Activated CD4-positive, alpha-beta T cell treated with anti-CD3 and anti-CD28 coated beads, Interleukin-2, Interleukin-4, amounts not matched to agents 100 ng/mL and 50 ng/mL, durations not matched to agents 16 hours and 8 hours (primary cell): ENCODE measurements around the gene GATD1.

Experiments
- DNase-seq: peaks from one replicate; pipeline ENCODE4 v3.0.0-alpha.2; 2020; ENCODE audit warnings: low spot score

GATD1 gene

GRCh38 chr11:778976-779954 is 2.0 kb upstream of the GATD1 start:
- DNase-seq, result no peak

GRCh38 chr11:776561-777287 is 563 bp downstream of the GATD1 start:
- DNase-seq, result no peak

DNA sequence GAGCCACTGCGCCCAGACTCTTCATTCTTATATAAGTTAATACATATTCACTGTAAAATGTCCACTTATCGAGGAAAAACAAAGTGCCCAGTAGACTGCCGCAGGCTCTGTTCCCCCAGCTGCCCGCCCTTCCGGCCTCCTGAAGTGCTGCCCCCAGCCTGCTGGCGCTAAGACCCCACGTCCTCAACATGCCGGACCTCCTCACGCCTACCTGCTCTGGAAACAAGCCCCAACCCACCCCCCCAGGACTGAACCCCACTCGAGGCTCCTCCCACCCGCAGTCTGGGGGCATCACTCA is 1.1 kb downstream of the GATD1 start:
- no peak for DNase-seq

DNA sequence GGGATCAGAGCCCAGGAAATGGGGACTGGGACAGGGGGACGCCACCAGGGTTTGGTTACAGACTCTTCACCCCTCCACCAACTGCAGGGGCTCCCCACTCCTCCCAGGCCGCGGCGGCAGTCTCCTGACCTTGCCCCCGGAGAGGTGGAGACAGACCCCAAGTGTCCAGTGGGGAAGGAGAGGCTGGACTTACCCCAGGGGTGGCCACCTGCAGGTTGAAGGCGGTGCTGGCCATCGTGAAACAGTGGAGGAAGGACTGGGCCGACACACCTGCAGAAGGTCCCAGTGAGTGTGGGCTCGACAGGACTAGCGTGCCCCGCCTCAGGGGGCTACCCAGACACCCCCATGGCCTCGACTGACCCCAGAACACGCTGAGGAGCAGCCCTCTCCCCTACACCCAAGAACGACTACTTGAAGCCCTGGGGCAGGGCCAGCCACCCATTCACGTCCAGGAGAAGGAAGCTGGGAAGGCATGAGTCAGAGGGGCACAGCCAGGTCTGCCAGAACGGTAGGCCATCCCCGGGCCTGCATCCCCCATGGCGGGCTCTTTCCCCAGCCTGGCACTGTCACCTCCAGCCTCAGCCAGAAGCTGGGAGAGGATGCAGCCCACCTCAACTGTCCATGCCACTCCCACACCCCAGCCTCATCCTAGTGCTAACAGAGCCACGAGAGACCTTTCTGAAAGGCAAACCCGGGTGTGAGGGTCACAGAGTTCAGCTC is 2.3 kb downstream of the GATD1 start:
- no peak for DNase-seq

DNA sequence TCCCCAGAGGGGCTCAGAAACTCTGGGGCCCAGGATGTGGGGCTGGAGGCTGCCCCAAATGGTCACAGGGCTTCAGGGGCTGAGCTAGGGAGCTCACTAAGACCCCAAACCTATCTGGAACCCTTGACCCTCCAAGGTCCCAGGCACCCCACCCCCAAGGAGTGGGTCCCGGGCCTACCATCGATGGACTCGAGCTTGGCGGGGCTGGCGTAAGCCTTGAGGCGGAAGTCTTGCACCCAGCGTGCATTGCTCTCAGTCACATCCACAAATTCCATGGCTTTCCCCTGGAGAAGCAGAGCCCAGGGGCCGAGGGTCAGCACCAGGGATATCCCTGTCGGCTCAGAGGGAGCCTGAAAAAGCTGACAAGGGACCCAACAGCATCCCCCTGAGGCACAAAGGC is 3.5 kb downstream of the GATD1 start:
- no peak for DNase-seq

DNA sequence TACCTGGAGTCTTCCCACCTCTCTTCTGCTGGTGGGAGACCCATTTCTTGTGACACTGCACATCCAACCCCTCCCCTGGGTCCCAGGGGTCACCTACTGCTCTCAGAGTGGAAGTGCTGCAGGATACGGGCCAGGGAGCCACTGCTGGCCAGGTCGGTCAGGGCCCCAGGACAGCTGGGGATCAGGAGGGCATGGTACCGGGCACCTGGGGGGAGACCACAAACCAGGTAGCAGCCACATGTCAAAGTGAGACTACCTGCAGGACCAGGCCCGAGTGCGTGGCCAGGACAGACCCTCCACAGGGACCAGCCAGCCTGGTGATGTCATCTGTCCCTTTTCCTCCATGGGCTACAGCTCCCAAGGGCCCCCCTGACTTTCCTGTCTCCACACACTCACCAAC is 3.9 kb downstream of the GATD1 start:
- no peak for DNase-seq

DNA sequence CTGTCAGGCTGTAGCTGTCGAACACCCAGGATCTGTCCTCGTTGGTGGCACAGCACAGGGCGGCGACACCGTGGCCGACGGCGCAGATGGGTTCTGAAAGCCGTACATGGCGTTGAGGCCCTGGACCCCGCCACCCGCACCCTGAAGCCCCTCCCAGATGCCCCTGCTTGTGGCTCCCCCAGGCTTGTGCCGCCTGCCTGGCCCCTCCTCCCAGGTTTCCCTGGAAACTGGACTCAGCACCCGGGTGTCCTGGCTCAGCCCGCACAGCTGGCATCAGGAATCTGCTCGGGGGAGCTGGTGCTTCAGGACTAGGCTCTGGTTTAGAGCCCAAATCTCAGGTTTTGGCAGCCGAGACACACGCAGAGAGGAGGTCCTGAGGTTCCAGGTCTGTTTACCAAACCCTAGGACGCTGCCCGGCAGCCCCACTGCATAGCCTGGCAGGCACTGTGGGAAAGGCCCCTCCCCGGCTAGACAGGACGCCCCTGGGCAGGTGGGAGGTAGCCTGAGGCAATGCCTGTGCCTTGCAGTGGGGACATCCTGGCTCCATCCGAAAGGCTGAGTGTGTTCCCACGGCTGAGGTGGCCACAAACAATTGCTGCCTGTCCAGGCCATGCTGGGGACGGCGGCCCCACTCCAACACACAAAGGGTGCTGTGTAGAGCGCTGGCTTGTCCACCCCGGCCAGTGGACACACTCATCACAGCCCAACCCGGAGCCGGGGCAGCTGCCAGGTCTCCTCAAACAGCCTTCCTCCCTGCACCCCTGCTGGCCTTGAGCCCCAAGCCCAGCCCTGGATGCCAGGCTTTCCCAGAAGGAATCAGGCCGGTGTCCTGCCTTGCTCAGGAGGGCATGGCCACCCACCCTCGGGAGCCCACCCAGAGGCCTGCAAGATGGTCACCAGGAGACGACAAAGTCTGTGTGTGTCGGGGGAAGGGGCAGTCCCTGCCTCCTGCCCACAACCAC is 4.6 kb downstream of the GATD1 start:
- DNase-seq, result no peak

GRCh38 chr11:771617-772204 is 5.6 kb downstream of the GATD1 start:
- no peak for DNase-seq

DNA sequence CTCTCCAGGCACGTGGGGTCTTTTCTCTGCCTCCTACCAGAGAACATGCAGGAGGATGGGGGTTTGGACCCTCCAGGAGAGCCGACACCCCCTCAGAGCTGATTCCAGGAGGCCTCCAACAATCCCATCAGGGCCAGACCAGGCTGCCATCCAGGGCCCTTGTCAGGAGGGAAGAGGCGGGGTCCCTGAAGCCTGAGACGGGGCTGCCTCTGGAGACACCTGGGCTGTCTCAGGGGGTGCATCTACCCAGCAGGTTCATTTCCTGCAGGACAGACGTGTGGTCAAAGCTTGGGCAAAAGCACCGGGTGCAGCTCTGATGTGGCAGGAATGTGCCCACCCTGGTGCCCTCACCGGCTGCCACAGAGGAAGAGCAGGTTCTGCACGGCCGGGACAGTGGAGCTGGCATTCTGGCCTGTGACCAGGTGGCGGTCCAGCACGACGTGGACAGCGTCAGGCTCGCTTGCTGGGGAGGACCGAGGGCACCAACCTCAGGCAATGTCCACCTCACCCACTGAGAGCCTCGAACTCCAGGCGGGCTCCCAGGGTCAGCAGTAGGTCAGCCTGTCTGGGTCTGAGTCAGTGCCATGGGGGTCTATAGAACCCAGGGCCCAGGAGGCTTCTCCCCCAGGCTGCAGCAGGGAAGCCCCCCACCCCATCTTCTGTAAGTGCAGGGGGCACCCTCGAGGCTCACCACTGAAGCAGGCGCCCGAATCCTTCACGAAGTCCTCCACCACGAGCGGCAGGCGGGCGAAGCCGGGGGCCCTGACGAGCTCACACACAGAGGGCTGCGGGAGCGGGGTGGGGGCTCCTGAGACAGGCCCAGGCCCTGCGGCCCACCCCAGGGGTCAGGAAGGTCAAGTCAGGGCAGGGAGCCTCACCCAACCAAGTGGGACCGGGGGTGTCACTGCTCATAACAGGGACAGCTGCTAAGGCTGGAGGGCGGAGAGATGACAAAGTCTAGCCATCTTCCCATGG is 6.4 kb downstream of the GATD1 start:
- no peak for DNase-seq

- DNase-seq, result no peak
Observed at GRCh38 chr11:769887-770641, 7.2 kb downstream of the GATD1 start.

- DNase-seq, result no peak
Observed at GRCh38 chr11:767238-767637, 10.0 kb downstream of the GATD1 start.

DNA sequence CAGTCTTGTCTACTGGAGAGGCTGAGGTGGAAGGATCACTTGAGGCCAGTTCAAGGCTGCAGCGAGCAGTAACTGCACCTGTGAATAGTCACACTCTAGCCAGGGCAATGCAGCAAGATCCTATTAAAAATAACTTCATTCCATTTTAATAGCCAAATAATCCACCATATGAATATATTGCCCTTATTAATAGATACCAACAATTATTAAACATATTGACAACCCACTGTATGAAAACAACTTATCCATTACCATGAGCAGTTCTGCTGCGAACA is 10.4 kb downstream of the GATD1 start:
- DNase-seq, result no peak

DNA sequence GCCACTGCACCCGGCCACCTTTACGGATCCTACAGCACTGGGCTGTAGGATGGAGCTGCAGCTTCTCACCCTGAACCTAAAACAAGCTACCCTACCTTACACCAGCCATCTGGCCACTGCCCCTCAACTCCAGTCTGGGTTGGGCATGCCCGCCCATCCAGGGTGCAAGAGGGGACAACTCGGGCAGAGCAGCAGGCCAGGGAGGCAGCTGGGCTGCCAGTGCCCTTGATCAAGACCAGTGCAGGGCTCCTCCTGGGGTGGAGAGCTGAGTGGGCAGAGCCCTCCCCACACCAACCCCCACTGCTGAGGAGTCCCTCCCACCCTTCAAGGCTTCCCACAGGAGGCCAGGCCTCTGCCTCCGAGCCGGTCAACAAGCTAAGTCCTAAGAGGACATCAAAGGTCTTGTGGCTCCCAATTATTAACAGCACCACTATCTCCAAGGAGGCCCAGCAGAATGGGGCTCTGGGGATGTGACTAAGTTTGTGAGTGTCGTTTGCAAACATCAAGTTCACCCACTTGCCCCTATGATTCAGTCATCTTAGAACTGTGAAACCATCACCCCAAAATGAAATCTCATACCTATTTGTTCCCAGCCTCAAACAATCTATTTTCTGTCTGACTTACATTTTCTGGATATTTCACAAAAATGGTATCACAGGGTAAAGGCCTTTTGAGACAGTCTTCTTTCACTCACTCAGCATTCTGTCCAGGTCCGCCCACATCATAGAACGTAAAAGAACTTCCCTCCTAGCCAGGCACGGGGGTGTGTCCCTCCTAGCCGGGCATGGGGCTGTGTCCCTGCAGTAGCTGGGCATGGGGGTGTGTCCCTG is 11.0 kb downstream of the GATD1 start:
- DNase-seq, result no peak

GRCh38 chr11:765802-766091 is 11.5 kb downstream of the GATD1 start:
- no peak for DNase-seq

- DNase-seq, result peak; percentile 60
Observed at GRCh38 chr11:765025-765801, 12.1 kb downstream of the GATD1 start.

- DNase-seq, result no peak
Observed at GRCh38 chr11:764322-765024, 12.8 kb downstream of the GATD1 start.

DNA sequence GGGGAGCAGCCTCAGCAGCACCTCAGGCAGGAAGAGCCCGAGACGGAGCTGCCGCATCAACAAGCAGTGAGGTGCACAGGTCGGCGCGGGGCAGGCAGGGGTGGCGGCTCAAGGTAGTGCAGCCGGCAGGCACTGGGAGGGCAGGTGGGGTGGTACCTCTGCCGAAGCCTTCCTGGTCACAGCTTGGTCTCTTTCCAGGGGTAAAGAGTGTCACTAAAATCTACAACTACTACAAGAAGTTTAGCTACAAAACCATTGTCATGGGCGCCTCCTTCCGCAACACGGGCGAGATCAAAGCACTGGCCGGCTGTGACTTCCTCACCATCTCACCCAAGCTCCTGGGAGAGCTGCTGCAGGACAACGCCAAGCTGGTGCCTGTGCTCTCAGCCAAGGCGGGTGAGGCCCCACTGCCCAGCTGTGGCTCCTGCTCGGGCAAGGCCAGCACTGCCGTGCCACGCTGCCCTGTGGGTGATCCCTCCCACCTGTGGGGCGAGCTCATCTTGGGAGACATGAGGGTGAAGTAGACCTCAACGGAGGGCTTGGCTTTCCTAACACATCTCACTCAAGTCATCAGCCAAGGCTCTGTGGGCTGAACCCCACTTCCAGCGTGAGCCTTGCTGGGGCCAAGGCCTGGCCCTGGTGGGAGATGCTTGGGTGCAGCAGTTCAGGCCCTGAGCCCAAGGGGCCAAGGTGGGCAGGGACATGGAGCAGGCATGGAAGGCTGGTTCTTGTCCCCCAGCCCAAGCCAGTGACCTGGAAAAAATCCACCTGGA is 13.6 kb downstream of the GATD1 start:
- no peak for DNase-seq
